ENCODE measurements around the gene ARHGEF9.

GRCh38 chrX:63758011-63758410 is 27.0 kb downstream of the ARHGEF9 start:
- no peak for TF ChIP-seq CTCF (optimal IDR thresholded peaks at IDR 0.05 in 1 of 3, IDR thresholded peaks at IDR 0.05 in 1 of 3, conservative IDR thresholded peaks at IDR 0.05 in 1 of 3; ENCODE audit: extremely low read depth in 1 of 3, insufficient read depth in 2 of 3, low read length in 3 of 3)
- TF ChIP-seq EZH2 (IDR thresholded peaks at IDR 0.05; ENCODE audit: low read length): no peak

All from keratinocyte (primary cell).